GM18519 (cell line): ENCODE measurements around the gene PBX3.

Experiments
- ATAC-seq: cut with Tn5 transposase; IDR thresholded peaks from one replicate; pipeline ENCODE4 v1.9.1; 2021; ENCODE audit warnings: mild to moderate bottlenecking, moderate library complexity; ENCODE audit not compliant: unreplicated experiment, low FRiP score

The PBX3 gene

GRCh38 chr9:125968714-125969374, 221.7 kb downstream of the PBX3 start:
- no peak for ATAC-seq

- ATAC-seq, result no peak
Observed at GRCh38 chr9:125969462-125969861, 222.3 kb downstream of the PBX3 start.

- ATAC-seq, result no peak
Observed at GRCh38 chr9:125969868-125970267, 222.7 kb downstream of the PBX3 start.

- no peak for ATAC-seq
Observed at GRCh38 chr9:125970340-125970739, 223.2 kb downstream of the PBX3 start.

GRCh38 chr9:125971050-125971449, 223.9 kb downstream of the PBX3 start:
- ATAC-seq, result no peak

GRCh38 chr9:125972012-125972729, 225.0 kb downstream of the PBX3 start:
- ATAC-seq, result no peak

- ATAC-seq, result no peak
Observed at GRCh38 chr9:125973547-125973946, 226.4 kb downstream of the PBX3 start.

GRCh38 chr9:125974705-125975104, 227.5 kb downstream of the PBX3 start:
- no peak for ATAC-seq

GRCh38 chr9:125977223-125977622, 230.1 kb downstream of the PBX3 start:
- ATAC-seq, result no peak

GRCh38 chr9:125979383-125979782, 232.2 kb downstream of the PBX3 start:
- ATAC-seq, result no peak

GRCh38 chr9:125982798-125983406, 235.7 kb downstream of the PBX3 start:
- ATAC-seq, result no peak

GRCh38 chr9:125983681-125984080, 236.5 kb downstream of the PBX3 start:
- no peak for ATAC-seq

- no peak for ATAC-seq
Observed at GRCh38 chr9:125984461-125984860, 237.3 kb downstream of the PBX3 start.

GRCh38 chr9:125985142-125985997, 238.2 kb downstream of the PBX3 start:
- ATAC-seq, result no peak

- ATAC-seq, result no peak
Observed at GRCh38 chr9:125985998-125986655, 239.0 kb downstream of the PBX3 start.

GRCh38 chr9:125986966-125987365, 239.8 kb downstream of the PBX3 start:
- no peak for ATAC-seq

- ATAC-seq, result no peak
Observed at GRCh38 chr9:125987420-125987819, 240.2 kb downstream of the PBX3 start.

- no peak for ATAC-seq
Observed at GRCh38 chr9:125988479-125989050, 241.4 kb downstream of the PBX3 start.

- ATAC-seq, result no peak
Observed at GRCh38 chr9:125989090-125989501, 241.9 kb downstream of the PBX3 start.
